Activated naive CD4-positive, alpha-beta T cell treated with anti-CD3 and anti-CD28 coated beads, Interleukin-2, amount 50 U/mL, for 72 hours (primary cell): ENCODE results near the gene FOXD4. TPM values are rescaled to one million over a fixed set of nuclear protein-coding genes. Genes with fewer than 3 reads are reported as not detected.
A peak's percentile ranks its signal among the peaks of the same experiment; 100 is the strongest.
"Not testable (repeated sequence)": the region's sequence is repeated elsewhere in the genome, so short reads cannot be mapped to it uniquely, and the experiment has no call there.

Experiments
- ATAC-seq, 2 donors: fragments of 150-1000 bp; cut with Tn5 transposase; 2 replicates each; pipeline ENCODE4 v1.10.0; 2021; ENCODE audit warnings: mild to moderate bottlenecking in 2 of 2, moderate library complexity in 2 of 2
- DNase-seq, 2 donors: peaks; one replicate each; pipeline ENCODE4 v3.0.0; 2021 to 2022; ENCODE audit warnings: low spot score in 2 of 2
- H3K27ac Mint-ChIP-seq, 2 donors: one replicate each; pipeline ENCODE4 v1.8.0; 2022; ENCODE audit warnings: mild to moderate bottlenecking in 2 of 2, mixed read lengths in 2 of 2
- H3K36me3 Mint-ChIP-seq, 2 donors: one replicate each; pipeline ENCODE4 v1.8.0; 2022; ENCODE audit warnings: mixed read lengths in 2 of 2
- H3K9me3 Mint-ChIP-seq, 2 donors: one replicate each; pipeline ENCODE4 v1.8.0; 2022; ENCODE audit warnings: mixed read lengths in 2 of 2
- total RNA-seq, 2 donors: library from RNA; stranded (reverse); gene quantifications; one replicate each; pipeline ENCODE4 v1.2.3, GENCODE V29; 2022

Gene FOXD4
- total RNA-seq, 2 donors from 2014 or later = not detected

DNA sequence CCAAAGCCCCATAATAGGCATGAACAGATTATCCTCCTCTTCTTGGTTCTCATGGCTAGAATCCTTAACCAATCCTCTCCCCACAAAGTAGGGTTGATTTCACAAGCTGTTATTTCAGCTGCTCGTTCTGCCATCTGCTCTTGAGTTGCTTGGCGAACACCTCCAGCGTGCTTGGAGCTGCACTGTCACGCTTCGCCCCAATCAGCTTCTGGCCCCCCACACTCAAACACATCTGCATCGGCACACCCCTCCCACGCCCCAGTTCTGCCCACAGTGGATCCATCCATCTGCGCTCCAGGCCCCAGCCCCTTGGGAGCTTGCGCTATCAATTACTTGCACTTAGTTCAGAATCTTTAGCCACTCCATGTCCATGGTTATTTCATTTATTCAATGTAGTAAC lies 17.8 kb downstream of the FOXD4 start:
- not testable (repeated sequence) for H3K27ac Mint-ChIP-seq, H3K36me3 Mint-ChIP-seq, H3K9me3 Mint-ChIP-seq, DNase-seq, ATAC-seq

DNA sequence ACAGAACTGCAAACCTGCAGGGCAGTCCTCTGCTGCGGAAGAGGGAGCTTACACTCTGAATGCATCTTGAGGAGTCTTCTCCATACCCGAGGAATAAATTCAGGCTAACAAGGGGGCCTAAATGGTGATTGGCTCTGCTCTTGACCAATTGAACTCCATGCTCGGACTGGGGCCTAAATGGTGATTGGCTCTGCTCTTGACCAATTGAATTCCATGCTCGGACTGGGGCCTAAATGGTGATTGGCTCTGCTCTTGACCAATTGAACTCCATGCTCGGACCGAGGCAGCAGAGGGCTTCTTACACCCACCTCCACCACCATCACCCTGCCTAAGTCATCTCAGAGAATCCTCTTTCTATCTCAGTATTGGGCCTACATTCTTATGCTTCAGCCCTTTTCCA lies 18.4 kb downstream of the FOXD4 start:
- not testable (repeated sequence) for ATAC-seq, H3K36me3 Mint-ChIP-seq, H3K27ac Mint-ChIP-seq, H3K9me3 Mint-ChIP-seq, DNase-seq

DNA sequence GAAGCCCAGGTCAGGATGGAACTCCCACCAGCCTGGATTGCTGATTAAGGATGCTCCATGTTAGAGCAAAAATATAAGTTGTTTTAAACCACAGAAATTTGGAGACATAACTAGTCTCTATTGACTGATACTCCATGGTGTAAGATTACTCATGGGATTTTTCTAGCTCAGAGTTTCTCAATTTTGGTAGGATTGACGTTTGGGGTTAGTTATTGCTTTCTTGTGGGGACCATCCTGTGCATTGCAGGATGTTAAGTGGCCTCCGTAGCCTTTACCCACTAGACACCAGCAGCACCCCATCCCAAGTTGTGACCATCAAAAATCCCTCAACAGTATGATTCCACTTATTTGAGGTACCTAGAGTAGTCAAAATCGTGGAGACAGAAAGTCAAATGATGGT lies 19.4 kb downstream of the FOXD4 start:
- not testable (repeated sequence) for H3K27ac Mint-ChIP-seq, DNase-seq, H3K36me3 Mint-ChIP-seq, H3K9me3 Mint-ChIP-seq
- ATAC-seq = peak in 1 of 2 donors; percentile 69

DNA sequence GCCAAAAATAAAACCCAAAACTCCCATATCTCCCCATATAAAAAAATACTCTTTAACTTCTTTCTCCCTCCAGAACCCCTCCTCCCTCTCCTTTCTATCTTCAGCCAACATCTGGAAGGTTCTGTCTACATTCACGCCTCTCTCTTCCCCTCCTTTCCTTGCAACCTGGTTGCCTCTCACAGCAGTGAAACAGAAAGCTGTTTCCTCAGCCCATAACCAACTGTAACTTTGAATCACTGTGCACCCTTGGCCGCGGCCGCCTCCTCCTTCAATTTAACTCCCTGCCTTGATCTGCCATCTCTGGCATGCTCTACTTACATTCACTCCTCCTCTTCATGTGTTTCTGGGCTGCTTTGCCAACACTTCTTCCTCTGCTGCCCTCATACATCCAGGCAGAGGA lies 23.2 kb downstream of the FOXD4 start:
- H3K27ac Mint-ChIP-seq, H3K9me3 Mint-ChIP-seq, H3K36me3 Mint-ChIP-seq, DNase-seq: not testable (repeated sequence)
- peak in 1 of 2 donors; percentile 51 for ATAC-seq

DNA sequence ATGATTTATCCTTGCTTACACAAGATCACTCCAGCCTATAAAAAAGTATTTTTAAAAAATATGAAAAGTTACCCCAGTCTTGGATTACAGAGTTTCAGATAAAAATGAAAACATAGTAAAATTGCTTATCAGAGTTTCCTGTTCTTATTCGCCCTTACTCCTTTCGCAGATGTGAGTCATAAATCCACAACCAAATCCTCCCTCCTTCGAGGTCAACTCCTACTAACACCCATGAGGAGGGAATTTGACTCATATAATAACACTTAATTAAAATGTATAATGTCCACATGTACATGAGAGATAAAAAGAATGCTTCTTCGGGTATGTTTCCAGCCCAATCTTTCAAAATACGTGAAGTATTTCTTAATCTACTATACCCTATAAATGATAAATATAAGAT lies 23.9 kb downstream of the FOXD4 start:
- not testable (repeated sequence) for ATAC-seq, H3K36me3 Mint-ChIP-seq

DNA sequence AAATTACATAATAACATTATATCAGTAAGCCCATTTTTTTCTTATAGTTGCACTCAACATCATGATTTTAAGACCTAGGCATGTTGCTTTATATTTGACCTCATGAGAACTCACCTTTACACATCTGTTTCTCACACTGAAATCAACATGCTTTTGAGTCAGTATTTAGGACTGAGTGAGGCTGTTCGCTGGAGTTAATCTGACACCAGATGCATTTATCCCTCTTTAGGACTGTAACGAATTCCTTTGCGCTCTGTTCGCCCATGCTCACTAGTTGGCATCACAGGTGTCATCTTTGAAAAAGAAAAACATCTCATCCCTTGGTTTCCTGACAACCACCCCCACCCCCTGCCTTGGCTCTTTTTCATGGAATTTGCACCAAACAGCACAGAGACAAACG lies 24.3 kb downstream of the FOXD4 start:
- H3K36me3 Mint-ChIP-seq, H3K9me3 Mint-ChIP-seq, ATAC-seq, DNase-seq, H3K27ac Mint-ChIP-seq: not testable (repeated sequence)

More for the DNA sequence above, 23.9 kb downstream of the FOXD4 start:
- H3K9me3 Mint-ChIP-seq, DNase-seq, H3K27ac Mint-ChIP-seq: not testable (repeated sequence)

DNA sequence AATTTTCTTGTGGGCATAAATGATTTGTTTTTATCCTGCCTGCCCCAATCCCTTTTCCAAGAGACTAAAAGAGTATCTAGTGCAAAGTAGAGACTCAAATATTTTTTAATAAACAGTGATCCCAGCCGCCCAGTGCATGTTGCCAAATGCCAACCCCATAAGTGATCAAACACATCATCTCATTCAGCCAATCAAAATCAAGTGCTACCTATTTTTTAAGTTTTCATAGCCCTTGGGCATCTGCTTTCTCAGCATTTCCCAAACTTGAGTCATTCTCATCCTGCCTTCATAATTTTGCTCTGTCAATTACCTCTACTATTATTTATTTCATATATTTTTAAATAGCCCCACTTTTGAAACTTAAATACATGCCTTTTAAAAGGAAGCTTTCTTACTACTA lies 27.4 kb downstream of the FOXD4 start:
- not testable (repeated sequence) for H3K9me3 Mint-ChIP-seq

DNA sequence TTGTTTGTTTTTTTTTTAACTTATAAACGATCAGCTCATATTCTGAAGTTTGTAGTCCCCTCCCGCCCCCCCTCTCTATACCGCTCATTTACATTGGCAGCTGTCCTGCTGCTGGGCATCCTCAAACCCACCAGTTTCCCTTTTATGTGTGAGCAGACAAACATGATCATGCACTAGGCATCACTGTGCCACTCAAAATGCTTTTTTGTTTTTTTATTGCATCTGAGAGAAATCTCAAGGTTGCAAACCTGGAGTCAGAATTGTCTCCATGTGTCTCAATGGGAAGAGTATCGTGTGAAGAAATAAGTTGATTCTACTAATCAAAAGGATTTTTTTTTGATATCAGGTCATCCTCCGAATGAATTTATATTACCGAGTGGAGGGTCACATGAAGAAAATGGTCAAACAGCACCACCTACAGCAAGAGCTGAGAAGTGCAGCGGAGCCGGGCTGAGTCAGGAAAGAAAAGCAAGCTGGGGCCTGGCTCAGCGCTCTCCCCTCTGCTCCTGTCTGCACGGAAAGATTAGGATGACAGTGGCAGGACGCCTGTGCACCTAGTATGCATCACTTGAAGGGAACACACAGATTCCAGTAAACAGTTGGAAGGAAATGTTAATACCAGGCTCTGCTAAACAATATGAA lies 29.7 kb downstream of the FOXD4 start:
- not testable (repeated sequence) for H3K27ac Mint-ChIP-seq, H3K9me3 Mint-ChIP-seq, DNase-seq, H3K36me3 Mint-ChIP-seq
- ATAC-seq = peak; percentile 67 to 81

More for the DNA sequence above, 27.4 kb downstream of the FOXD4 start:
- ATAC-seq, H3K36me3 Mint-ChIP-seq, DNase-seq, H3K27ac Mint-ChIP-seq: not testable (repeated sequence)

DNA sequence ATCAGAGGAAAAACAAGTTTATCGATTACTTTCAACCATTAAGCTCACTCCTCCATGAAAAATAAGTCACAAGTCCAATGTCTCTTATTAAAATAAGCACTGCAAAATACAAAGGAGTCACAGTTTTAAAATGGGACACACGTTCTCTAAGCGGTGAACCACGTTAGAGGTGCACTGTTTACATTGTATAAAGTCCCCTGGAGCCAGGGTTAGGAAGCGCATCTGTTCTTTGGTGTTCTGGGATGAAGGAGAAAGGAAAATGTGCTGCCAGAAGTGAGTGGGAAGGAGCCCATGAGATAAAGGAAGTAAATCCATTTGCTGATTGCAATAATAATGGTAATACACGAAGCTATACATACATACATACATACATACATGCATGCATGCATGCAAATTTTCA lies 30.4 kb downstream of the FOXD4 start:
- not testable (repeated sequence) for H3K9me3 Mint-ChIP-seq, H3K36me3 Mint-ChIP-seq, H3K27ac Mint-ChIP-seq, DNase-seq, ATAC-seq

DNA sequence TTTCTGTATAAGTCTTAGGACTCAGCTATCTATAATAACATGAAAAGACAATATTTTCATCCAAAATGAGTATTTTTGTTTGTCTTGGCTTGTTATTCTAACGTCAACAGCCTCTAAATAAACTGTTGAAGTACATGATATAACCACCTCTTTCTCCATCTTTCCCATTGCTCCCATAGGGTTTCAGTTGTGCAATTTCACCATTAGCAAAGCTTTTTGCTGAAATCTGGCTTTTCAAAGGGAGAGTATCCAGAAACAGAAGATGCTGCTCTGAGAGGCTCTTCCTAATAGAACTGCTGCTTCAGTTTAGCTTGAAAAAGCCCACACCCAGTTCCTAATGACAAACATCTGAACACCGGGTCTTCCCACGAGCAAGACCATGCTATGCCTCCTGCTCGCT lies 31.1 kb downstream of the FOXD4 start:
- H3K36me3 Mint-ChIP-seq, DNase-seq, ATAC-seq, H3K9me3 Mint-ChIP-seq, H3K27ac Mint-ChIP-seq: not testable (repeated sequence)

DNA sequence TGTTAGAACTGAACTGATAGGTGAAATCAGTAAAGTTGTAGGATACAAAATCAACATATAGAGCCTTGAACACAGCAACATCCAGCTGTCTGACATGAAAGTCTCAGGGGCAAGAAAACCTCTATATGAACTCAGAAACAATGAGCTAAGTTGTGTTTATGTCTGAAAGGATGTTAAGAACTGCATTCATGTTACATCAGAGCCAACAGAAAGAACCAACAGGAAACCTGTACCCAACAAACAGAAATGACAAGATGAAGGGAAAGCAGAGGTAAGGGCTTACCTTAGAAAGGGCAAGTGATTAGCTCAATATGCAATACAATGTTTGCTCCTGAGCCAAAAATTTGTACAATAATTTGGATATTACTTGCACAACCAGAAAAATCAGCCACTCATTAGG lies 31.5 kb downstream of the FOXD4 start:
- not testable (repeated sequence) for H3K36me3 Mint-ChIP-seq, ATAC-seq, H3K27ac Mint-ChIP-seq, DNase-seq, H3K9me3 Mint-ChIP-seq

DNA sequence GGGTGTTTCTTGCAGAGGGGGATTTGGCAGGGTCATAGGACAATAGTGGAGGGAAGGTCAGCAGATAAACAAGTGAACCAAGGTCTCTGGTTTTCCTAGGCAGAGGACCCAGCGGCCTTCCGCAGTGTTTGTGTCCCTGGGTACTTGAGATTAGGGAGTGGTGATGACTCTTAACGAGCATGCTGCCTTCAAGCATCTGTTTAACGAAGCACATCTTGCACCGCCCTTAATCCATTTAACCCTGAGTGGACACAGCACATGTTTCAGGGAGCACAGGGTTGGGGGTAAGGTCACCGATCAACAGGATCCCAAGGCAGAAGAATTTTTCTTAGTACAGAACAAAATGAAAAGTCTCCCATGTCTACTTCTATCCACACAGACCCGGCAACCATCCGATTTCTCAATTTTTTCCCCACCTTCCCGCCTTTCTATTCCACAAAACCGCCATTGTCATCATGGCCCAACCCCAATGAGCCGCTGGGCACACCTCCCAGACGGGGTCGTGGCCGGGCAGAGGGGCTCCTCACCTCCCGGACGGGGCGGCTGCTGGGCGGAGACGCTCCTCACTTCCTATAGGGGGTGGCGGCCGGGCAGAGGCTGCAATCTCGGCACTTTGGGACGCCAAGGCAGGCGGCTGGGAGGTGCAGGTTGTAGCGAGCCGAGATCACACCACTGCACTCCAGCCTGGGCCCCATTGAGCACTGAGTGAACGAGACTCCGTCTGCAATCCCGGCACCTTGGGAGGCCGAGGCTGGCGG lies 35.1 kb downstream of the FOXD4 start:
- DNase-seq, H3K27ac Mint-ChIP-seq, ATAC-seq, H3K36me3 Mint-ChIP-seq, H3K9me3 Mint-ChIP-seq: not testable (repeated sequence)

DNA sequence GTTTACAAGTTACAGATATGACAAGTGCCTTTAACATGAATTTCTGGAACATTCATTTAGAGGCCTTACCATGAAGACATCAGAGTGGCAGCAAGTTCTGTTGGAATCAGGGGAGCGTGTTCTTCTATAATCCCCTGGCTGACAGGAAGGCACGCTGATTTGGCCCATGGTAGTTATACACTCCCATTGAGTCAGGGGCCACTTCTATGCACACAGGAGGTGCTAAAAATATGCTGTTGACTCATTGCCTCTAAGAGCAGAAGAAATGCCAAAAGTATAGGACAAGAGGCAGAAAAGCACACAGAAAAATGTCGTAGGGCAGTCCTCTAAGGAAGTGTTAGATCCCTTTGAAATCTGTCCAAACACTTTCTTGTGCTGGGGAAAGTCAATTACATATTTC lies 39.9 kb downstream of the FOXD4 start:
- not testable (repeated sequence) for H3K36me3 Mint-ChIP-seq, H3K9me3 Mint-ChIP-seq, H3K27ac Mint-ChIP-seq, ATAC-seq, DNase-seq

DNA sequence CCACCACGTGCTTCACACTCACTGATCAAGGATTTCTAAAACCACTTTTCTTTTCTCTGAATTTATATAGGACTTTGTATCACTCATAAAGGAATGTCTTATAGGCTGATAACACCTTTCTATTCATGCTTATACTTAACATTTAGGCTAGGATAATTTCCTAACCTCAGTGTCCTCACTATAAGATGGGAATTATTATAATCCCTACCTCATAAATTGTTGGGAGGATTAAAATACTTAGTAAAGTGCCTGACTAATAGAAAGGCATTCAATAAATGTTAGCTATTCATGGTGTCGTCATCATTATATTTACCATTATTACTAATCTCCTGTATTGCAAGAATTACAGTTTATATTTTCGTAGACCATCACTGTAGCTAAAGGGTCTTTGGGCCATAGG lies 41.8 kb downstream of the FOXD4 start:
- DNase-seq, ATAC-seq, H3K27ac Mint-ChIP-seq, H3K9me3 Mint-ChIP-seq, H3K36me3 Mint-ChIP-seq: not testable (repeated sequence)

DNA sequence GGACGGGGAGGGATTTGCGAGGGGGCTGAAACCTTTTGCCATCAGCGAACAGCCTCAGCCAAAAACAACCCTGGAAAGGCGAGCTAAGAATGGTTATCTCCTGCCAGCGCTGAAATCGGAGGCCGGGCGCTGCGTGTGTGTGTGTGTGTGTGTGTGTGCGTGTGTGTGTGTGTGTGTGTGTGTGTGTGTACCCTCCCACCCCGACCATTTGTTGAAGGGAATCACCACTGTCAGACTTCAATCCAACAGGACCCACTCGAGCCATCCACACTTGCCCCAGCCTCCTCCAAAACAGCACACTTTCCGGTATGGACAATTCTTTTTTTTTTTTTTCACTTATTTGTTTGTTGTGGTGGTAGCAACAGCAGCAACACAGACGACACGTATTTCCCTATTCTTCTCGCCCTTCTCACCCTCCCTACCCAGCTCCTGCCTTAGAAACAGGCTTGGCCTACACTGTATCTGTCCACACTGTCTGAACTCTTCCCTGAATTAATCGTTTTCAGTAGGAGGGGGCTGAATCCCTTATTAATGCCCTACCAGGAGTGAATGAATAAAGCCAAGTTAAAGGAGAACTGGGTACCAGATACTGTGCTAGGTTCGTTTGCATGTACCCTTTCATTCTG lies 44.2 kb downstream of the FOXD4 start:
- not testable (repeated sequence) for H3K9me3 Mint-ChIP-seq, H3K27ac Mint-ChIP-seq, DNase-seq, H3K36me3 Mint-ChIP-seq
- ATAC-seq = peak in 1 of 2 donors; percentile 4

DNA sequence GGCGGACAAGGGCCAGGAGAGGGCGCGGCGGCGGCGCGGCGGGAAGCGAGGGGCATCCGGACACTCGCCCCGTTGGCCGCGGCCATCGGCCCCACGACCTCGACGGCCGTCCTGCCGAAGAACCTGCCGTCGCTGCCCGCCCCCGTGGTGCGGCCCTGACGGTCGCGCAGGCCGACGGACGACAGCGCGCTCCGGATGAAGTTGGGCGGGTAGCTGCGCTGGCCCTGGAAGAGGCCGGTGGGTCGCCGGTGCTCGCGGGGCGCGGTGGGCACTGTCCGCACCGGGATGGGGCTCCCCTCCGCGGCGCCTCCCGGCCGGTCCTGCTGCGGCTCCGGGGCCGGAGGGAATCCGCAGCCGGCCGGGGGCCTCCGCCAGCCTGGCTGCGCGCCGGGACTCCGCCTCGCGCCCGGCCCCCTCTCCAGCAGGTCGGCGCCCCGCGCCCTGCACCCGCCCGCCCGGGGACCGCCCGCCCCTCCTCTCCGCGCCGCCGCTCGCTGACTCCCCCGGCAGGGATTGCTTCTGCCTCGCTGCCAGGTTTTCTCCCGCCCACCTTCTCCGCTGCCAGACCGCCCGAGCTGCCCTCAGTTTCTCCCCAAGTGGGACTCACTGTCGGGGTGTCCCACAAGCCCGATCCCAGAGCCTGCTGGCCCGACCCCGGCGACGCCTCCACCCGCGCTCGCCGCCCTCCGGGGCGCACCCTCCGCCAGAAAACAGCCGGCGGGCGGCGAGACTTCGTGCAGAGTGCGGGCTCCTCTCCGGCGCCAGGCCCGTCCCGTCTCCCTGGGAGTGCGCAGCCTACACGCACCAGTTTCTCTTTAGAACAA lies 44.9 kb downstream of the FOXD4 start:
- not testable (repeated sequence) for H3K36me3 Mint-ChIP-seq, H3K9me3 Mint-ChIP-seq, H3K27ac Mint-ChIP-seq
- DNase-seq (peak in 1 of 2 donors; percentile 12), ATAC-seq (peak; percentile 33 to 68)
